Retinal pigment epithelial cell (primary cell): ENCODE data around the gene NARS2.

ENCODE experiments used
- DNase-seq: peaks from one replicate; pipeline ENCODE4 v3.0.0-alpha.2; 2010; ENCODE audit warnings: low read depth
- H3K4me3 ChIP-seq: 2 replicates; pipeline ENCODE4 v1.5.1; 2011; ENCODE audit warnings: mild to moderate bottlenecking, low read length, control low read depth, moderate library complexity
- CTCF ChIP-seq: conservative IDR thresholded peaks from 2 replicates; pipeline ENCODE4 v1.5.1; 2011; ENCODE audit warnings: low read depth, low read length, control low read depth, inconsistent platforms

Gene NARS2

DNA sequence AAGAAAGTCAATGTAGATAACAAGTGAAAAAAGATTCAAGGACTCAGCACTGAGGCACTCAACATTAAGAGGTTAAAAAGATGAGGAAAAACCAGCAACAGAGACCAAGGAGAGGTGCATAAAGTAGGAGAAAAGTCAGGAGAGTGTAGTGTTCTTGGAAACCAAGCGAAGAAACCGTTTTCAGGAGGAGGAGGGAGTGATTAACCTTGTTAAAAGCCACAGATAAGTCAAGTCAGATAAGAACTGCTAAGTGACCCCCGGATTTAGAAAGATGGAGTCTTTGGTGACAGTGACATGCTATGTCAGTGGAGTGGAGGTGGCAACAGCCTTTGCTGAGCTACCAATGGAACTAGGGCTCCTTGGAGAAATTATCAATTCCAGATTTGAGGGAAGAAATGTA is 13.9 kb upstream of the NARS2 start:
- H3K4me3 ChIP-seq = no peak overlapping the region
- TF ChIP-seq CTCF = no peak
- DNase-seq = no peak

DNA sequence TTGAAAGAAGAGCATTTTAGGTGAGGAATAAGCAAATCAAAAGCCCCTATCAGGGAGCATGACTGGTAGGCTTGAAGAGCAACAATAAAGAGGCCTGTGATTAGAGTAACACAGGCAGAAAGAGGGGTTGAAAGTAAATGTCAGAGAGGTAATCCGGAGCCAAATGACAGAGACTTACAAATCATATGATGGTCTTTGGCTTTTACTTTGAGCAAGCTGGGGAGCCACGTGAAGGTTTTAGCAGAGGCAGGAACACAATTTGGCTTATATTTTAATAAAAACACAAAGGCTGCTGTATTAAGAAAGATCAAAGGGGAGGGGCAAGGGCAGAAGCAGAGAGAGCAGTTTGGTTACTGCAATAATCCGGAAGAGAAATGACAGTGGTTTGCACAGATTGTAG is 12.8 kb upstream of the NARS2 start:
- DNase-seq = no peak
- TF ChIP-seq CTCF = no peak
- no peak overlapping the region for H3K4me3 ChIP-seq

GRCh38 chr11:78586452-78587046 is 11.9 kb upstream of the NARS2 start:
- no peak for DNase-seq
- peak; percentile 55 for TF ChIP-seq CTCF

DNA sequence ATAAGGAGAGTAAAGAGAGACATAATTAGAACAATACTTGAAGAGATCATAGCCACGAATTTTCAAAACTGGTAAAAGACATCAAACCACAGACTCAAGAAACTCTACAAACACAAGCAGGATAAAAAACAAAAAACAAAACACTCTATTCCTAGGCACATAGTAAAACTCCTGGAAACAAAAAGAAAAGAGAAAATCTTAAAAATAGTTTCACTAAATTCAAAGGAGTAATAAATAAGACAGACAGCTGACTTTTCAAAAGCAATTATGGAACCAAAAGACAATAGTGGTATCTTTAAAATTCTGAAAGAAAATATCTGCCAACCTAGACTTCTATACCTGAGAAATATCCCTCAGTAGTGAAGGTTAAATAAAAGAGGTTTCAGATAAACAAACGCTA is 9.2 kb upstream of the NARS2 start:
- DNase-seq = no peak
- no peak for TF ChIP-seq CTCF
- H3K4me3 ChIP-seq = no peak overlapping the region

More at GRCh38 chr11:78586452-78587046, 11.9 kb upstream of the NARS2 start:
- H3K4me3 ChIP-seq = no peak overlapping the region

GRCh38 chr11:78577495-78577894 is 2.8 kb upstream of the NARS2 start:
- H3K4me3 ChIP-seq = no peak overlapping the region
- no peak for TF ChIP-seq CTCF
- DNase-seq = no peak

DNA sequence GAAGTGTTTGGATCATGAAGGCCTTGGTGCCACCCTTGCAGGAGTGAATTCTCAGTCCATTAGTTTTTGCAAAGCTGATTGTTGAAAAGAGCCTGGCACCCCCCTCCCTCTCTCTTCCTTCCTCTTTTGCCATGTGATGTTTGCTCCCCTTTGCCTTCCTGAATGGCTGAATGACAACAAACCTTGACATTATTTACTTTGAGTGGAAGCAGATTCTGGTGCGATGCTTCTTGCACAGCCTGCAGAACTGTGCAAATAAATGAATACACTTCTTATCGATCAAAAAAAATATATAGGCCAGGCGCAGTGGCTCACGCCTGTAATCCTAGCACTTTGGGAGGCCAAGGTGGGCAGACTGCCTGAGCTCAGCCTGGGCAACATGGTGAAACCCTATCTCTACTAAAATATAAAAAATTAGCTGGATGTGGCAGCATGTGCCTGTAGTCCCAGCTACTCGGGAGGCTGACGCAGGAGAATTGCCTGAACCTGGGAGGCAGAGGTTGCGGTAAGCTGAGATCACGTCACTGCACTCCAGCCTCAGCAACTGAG is 2.0 kb upstream of the NARS2 start:
- H3K4me3 ChIP-seq = no peak overlapping the region
- no peak for DNase-seq
- no peak for TF ChIP-seq CTCF

- H3K4me3 ChIP-seq = peak overlapping the region; percentile 92
- no peak for TF ChIP-seq CTCF
- no peak for DNase-seq
These were observed 814 bp upstream of the NARS2 start for GRCh38 chr11:78575478-78575877.
